ENCODE results near the gene GAR1.
"Not testable (repeated sequence)": the region's sequence is repeated elsewhere in the genome, so short reads cannot be mapped to it uniquely, and the experiment has no call there.

The GAR1 gene

DNA sequence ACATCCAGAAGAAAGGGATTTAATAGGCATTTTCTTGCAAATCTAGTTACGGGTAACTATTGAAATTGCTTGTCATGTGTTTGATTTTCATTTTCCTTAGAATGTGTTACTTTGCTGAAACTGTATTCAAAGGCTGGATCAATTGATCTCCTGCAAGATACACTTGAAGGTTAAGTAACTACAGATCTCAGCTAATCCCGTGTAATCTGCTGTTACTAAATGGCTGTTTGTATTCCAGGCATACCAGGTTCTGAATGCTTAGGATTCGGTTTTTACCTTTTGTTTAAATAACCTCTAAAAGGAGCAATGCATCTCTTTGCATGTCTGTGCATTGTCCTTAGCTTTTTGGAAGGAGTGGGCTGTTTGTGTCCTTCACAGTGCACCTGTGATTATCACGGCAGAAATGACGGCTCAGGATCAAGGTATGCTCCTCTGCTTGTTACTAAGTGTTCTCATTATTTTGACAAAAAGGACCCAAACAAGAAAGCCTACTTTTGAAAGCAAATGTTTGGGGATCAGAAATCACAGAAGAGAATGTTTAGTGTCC, 32.4 kb downstream of the GAR1 start, which contains the start of gene LRIT3:
TSS of gene LRIT3 (plus strand) at position 212 of the 547 bp plus-strand sequence. CDS start at position 307, 95 bp downstream.
- DNase-seq: no peak

DNA sequence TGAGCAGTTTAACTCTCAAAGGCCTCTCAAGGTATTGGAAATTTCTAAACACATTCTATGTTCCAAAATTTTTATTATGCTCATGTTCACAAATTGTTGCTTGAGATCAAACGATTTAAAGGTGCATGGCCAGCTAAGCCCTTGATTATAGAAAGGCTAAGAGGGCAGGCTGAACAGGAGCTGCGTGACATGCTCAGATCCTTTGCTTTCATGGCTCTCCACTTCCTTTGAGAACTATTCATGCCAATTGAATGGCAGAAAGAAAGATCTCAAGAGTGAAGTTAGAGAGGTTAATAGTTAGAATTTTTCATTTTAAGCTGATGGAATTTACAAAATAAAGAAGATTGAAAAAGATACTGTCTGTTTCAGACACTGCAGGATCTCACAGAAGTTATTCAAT, 32.9 kb downstream of the GAR1 start:
- no peak for DNase-seq

DNA sequence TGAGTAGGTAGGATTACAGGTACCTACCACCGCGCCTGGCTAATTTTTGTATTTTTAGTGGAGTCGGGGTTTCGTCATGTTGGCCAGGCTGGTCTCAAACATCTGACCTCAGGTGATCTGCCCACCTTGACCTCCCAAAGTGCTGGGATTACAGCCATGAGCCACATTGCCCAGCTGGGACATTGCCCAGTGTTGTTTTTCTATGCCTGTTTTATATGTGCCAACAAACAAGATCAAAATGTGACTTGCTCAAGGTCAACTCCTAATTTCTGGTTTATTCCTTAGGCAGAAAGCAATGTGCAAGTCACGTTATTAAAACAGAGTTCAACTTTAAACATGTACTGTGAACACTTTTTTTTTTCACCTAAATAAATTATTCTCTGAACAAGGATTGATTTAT, 35.0 kb downstream of the GAR1 start:
- DNase-seq: no peak

DNA sequence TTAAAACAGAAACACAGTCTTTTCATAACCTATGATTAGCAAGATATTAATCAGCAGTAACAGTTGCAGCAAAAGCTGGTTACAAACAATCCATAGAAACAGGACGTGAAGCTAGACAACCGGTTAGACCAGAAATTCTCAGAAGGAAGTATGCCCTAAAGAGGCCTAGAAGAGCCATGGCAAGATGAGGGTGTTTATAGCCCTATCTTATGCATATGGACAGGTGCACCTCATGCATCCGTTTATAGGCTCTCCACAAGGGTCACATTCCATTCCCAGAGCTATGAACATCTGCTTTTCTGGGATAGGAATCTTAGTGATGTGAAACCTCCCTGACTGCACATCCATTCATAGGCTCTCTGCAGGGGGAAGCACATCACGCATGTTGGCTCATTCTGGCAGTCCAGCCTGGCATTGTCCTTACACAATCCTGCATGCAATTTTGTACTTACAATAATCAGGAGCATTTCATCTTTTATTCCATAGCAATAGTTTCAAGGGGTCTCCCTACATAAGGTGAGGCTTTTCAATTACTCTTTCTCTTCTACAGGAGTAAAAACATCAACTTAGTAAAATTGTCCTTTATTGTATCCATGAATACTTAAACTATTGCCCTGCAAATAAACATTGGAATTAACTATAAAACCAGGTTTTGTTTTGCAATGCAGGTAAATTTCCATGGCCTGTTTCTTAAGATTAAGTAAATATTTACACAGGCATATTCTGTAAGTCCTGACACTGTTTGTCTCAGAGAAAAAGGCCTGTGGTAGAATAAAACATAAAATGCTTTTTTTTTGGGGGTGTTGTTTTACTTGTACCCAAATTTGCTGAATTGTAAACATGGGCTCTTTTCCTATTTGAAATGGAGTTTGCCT, 44.1 kb downstream of the GAR1 start:
- DNase-seq: not testable (repeated sequence)

DNA sequence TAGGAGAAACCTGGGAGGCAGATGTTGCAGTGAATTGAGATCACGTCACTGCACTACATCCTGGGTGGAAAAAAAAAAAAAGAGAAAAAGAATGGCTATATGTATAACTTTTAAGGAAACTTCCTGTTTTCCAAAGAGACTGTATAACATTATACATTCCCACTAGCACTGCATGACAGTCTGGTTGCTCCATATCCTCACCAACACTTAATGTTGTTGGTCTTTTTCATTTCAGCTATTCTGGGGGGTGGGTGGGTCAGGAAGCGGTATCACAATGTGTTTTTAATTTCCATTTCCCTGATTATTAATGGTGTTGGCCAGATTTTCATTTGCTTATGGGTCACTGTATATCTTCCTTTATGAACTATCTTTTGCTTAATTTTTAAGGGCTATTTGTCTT, 45.7 kb downstream of the GAR1 start:
- no peak for DNase-seq

DNA sequence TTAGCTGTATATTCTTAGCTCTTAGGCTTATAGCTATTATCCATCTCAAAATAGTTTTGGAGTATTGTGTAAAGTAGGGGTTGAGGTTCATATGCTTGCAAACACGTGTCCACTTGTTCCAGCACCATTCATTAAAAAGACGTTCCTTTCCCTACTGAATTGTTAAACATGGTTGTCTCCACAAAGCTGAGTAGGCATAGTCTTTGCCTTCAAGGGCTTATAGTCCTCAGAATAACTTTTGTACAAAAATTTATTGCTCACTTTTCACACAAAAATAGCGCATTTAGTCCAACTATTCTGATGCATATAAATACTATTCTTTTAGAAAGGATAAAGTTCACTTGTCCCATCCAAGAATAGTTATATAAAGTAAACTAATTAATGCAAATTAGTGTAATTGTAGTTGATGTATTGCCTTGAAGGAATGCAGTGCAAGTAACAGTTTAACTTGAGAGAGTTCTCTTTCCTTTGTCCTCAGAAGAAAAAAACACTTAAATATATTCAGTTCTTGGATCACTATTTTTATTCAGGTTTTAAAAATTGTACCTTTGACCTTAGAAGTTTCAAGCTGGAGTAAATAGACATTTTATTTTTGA, 46.5 kb downstream of the GAR1 start:
- DNase-seq: no peak

DNA sequence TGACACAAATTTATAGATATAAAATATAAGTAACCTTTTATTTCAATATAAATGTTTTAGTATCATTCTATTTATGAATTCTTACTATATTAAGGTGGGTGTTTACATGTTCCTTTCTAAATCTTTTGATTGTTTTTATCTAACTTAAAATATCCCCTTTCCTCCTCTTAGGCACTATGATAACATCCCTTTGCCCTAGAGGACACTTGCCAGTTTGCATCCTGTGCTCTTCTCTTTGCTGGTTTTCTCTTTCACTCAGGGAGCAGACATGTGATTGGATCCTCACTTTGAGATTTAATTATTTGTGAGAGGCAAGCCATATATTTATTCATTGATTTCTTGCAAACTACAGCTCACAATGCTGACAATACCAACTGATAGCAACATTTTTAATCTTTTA, 48.6 kb downstream of the GAR1 start:
- no peak for DNase-seq

DNA sequence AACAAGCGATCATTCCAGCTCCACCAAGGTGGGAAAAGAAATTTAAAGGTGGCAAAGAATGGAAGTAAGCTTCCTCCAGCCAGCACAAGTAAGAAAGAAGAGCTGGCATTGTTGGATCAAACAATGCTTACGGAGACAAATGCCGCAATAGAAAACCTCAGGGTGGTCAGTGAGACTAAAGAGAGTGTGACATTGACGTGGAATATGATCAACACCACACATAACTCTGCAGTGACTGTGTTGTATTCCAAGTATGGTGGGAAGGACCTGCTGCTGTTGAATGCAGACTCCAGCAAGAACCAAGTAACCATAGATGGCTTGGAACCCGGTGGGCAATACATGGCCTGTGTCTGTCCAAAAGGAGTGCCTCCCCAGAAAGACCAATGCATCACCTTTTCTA, 54.5 kb downstream of the GAR1 start:
- DNase-seq: no peak

DNA sequence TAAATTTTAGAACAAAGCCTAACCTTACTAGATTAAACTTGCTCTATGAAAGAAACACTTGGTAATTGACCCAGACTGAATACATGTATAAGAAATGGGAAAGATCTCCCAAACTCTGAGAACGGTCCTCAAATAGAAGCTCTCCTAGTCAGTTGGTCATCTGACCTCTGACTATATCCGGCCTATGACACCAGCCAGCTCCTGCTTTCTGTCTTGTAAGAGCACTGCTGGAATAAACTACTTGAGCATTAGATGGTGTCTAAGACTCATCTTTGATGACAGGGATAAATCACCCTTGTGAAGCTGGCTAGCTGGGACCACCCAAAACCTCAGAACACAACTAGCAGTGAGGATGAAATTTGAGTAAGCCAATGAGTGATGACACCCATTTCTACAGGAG, 56.5 kb downstream of the GAR1 start:
- no peak for DNase-seq

DNA sequence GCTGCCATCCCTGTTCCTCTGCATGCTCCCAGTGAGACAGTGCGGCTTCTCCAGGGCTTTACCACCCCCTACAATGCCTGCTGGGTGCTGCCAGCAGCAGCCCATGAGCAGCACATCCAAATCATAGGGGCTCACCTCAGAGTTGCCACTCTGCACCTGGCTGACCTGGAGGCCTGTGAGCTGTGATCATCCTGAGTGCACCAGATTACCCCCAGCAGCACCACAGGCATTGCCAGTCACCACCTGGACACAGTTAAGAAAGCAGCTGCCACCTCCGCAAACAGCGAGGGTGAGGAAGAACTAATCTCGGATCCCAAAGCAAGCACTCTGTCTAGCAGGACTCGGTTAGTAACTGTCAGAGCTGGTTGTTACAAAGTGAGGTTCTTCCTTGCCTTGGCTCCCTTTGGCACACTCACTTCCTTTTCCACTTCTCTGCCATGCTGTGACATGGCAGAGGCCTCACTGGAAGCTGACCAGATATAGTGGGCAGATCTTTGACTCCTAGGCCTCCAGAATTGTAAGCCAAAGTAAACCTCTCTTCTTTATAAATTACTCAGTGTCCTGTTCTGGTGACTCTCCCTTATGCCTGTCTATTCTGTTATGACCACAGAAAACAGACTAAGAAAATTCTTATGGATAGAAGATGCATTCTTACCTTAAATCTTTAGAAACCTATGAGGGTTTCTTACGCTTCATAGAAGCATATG, 57.5 kb downstream of the GAR1 start:
- DNase-seq: no peak

DNA sequence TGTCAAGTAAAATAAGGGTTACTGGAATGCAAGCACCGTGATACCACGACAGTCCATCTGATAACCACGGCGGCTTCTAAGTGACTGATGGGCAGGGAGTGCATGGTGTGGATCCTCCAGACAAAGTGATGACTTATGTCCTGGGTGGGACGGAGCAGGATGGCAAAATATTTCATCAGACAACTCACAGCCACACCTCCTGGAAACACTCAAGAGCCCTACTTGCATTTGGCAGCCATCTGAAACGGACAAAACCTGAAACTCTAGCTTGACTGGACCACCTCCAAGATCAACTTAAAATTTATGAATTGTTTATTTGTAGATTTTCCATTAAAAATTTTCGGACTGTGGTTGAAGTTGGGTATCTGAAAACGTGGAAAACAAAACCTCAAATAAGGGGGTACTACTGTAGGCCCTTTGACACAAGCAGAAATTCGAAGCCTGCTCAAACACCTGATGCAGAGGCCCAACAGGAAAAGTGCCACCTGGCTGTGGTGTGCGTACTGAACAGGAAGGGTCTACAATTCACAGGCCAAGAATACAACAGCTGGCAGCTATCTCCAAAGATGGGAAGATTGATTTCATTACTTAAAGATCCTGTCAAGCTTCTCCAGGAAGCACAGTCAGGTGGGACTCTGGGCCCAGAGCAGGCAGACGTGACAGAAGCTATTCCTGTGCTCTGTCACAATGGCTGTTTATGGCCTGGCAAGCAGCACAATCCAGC, 58.4 kb downstream of the GAR1 start:
- DNase-seq: no peak
